K562 (cell line): ENCODE measurements around the gene KIF3B. TPM values are rescaled to one million over a fixed set of nuclear protein-coding genes. Genes with fewer than 3 reads are reported as not detected.
"Not testable (repeated sequence)": the region's sequence is repeated elsewhere in the genome, so short reads cannot be mapped to it uniquely, and the experiment has no call there.

ENCODE experiments used
- ATAC-seq: fragments of 200-7000 bp; cut with Tn5 transposase; 3 replicates; pipeline ENCODE4 v1.9.1; 2020; ENCODE audit warnings: moderate library complexity
- BruUV-seq: library from RNA; stranded (reverse); fragments of 400-500 nt; replicated peaks from 2 replicates; lab custom pipeline; 2021; lab: Mats Ljungman, UMichigan
- CTCF ChIA-PET: fragments of 300-600 bp; formaldehyde crosslinking; extraction: SDS; loops from one replicate; lab custom pipeline; 2021; ENCODE audit warnings: low intra/inter-chr PET ratio; lab: Yijun Ruan, JAX
- POLR2A ChIA-PET: fragments of 300-600, 350-650 bp; sonication (Branson Sonifier 250); formaldehyde crosslinking; extraction: SDS; loops from one replicate; lab custom pipeline; 2021; ENCODE audit warnings: antibody characterized with exemption, inconsistent platforms; lab: Yijun Ruan, JAX
- DNase-seq, 4 experiments: peaks; one replicate each; pipeline versions ENCODE4 v3.0.0 to v3.0.0-alpha.2; 2011 to 2018; ENCODE audit warnings: low spot score in 3 of 4, mixed read lengths in 3 of 4; ENCODE audit errors: extremely low read depth in 1 of 4
- FAIRE-seq: peaks from 2 replicates; lab custom pipeline; 2011; peaks lifted over from hg19 to GRCh38; lab: Jason Lieb, UNC
- H2AFZ ChIP-seq: 2 replicates; pipeline ENCODE4 v1.6.0; 2011; ENCODE audit warnings: low read depth, low read length, control low read depth, inconsistent platforms
- H3K27ac ChIP-seq: fragments of 200-600 bp; 3 replicates; pipeline ENCODE4 v1.8.0; 2011; ENCODE audit warnings: low read depth, mild to moderate bottlenecking, control low read depth, inconsistent platforms, low read length, moderate library complexity, mixed read lengths; ENCODE audit errors: extremely low read depth
- H3K27me3 ChIP-seq, 2 experiments: fragments of 300-600 bp in 1 of 2; 2 replicates in 1 of 2; 3 replicates in 1 of 2; pipeline versions ENCODE4 v1.6.0 to v1.8.0; 2011; ENCODE audit warnings: inconsistent platforms in 2 of 2, low read length in 2 of 2, mild to moderate bottlenecking in 1 of 2, mixed read lengths in 1 of 2, moderate library complexity in 1 of 2; ENCODE audit not compliant: control insufficient read depth in 2 of 2, insufficient read depth in 2 of 2
- H3K36me3 ChIP-seq: fragments of 300-600 bp; 3 replicates; pipeline ENCODE4 v1.8.0; 2011; ENCODE audit warnings: mild to moderate bottlenecking, low read length, inconsistent platforms; ENCODE audit not compliant: control insufficient read depth, insufficient read depth
- H3K4me1 ChIP-seq, 2 experiments: fragments of 200-600 bp in 1 of 2; replicated peaks in 1 of 2; 2 replicates in 1 of 2; 3 replicates in 1 of 2; pipeline versions ENCODE4 v1.5.1 to v1.8.0; 2011; ENCODE audit warnings: inconsistent platforms in 2 of 2, low read length in 2 of 2, mild to moderate bottlenecking in 1 of 2, mixed read lengths in 1 of 2, moderate library complexity in 1 of 2; ENCODE audit not compliant: control insufficient read depth in 2 of 2, insufficient read depth in 2 of 2
- H3K4me2 ChIP-seq: 2 replicates; pipeline ENCODE4 v1.6.1; 2011; ENCODE audit warnings: low read length, control low read depth, inconsistent platforms, mixed read lengths; ENCODE audit not compliant: insufficient read depth
- H3K4me3 ChIP-seq: fragments of 200-600 bp; sonication (generic), shearing (Covaris generic); 2 replicates; pipeline ENCODE4 v1.5.1; 2016; ENCODE audit warnings: control low read depth, inconsistent platforms
- H3K79me2 ChIP-seq: fragments of 200-600 bp; 3 replicates; pipeline ENCODE4 v1.8.0; 2011; ENCODE audit warnings: low read length, inconsistent platforms; ENCODE audit not compliant: control insufficient read depth, insufficient read depth
- H3K9ac ChIP-seq, 2 experiments: 2 replicates each; pipeline versions ENCODE4 v1.6.0 to v1.6.1; 2011; ENCODE audit warnings: low read depth in 2 of 2, low read length in 2 of 2, control low read depth in 1 of 2, inconsistent platforms in 1 of 2, mild to moderate bottlenecking in 1 of 2, mixed read lengths in 1 of 2; ENCODE audit not compliant: insufficient read depth in 1 of 2
- H3K9me1 ChIP-seq: one replicate; pipeline ENCODE4 v1.6.0; 2011; ENCODE audit warnings: inconsistent platforms, mild to moderate bottlenecking, low read length, moderate library complexity; ENCODE audit not compliant: control insufficient read depth, insufficient read depth
- H3K9me3 ChIP-seq: replicated peaks from 2 replicates; pipeline ENCODE4 v1.5.1; 2011; ENCODE audit warnings: low read depth, low read length, inconsistent platforms; ENCODE audit not compliant: control insufficient read depth, insufficient read depth
- H4K20me1 ChIP-seq: replicated peaks from 2 replicates; pipeline ENCODE4 v1.6.1; 2011; ENCODE audit warnings: low read length, inconsistent platforms, mixed read lengths; ENCODE audit not compliant: control insufficient read depth, insufficient read depth
- CEBPB ChIP-seq: fragments of 450-650 bp; IDR thresholded peaks from 2 replicates; pipeline ENCODE4 v1.6.1; 2016; ENCODE audit warnings: missing genetic modification characterization, missing compliant biosample characterization
- CEBPG ChIP-seq, 3 experiments: fragments of 200-800 bp in 1 of 3; sonication (Bioruptor generic) in 1 of 3; sonication (generic) in 1 of 3; formaldehyde crosslinking in 1 of 3; IDR thresholded peaks in 2 of 3; conservative IDR thresholded peaks in 1 of 3; 2 replicates each; pipeline versions ENCODE4 v1.6.1 to v1.8.0; 2016 to 2022; ENCODE audit warnings: missing compliant biosample characterization in 2 of 3, missing genetic modification characterization in 2 of 3, mild to moderate bottlenecking in 1 of 3, missing genetic modification reagents in 1 of 3
- IRF9 ChIP-seq: fragments of 450-650 bp; IDR thresholded peaks from 2 replicates; pipeline ENCODE4 v1.6.1; 2016; ENCODE audit warnings: missing biosample characterization, missing genetic modification characterization
- RFX1 ChIP-seq: fragments of 450-650 bp; IDR thresholded peaks from 2 replicates; pipeline ENCODE4 v1.6.1; 2016; ENCODE audit warnings: mild to moderate bottlenecking, moderate library complexity
- WGBS: fragments of 100-300 bp; shearing (Covaris generic); methylation state at CpG from one replicate; pipeline ENCODE4 v1.1.6; 2016; ENCODE audit warnings: low coverage, mixed read lengths; ENCODE audit not compliant: insufficient coverage; ENCODE audit errors: missing lambda C conversion rate; 5-methylcytosine and 5-hydroxymethylcytosine counted together
- in situ Hi-C: fragments of 300-500 bp; cut with MboI; formaldehyde crosslinking; loops from 4 replicates; pipeline ENCODE4 v1.15.0; 2018; ENCODE audit warnings: inconsistent platforms, mixed read lengths
- intact Hi-C: fragments of 100-400 bp; cut with micrococcal nuclease; formaldehyde crosslinking; loops from 2 replicates; pipeline ENCODE4 v1.14.2; 2022
- polyA plus RNA-seq, 8 experiments: library from polyadenylated mRNA; depleted of rRNA in 4 of 8; stranded (reverse) in 5 of 8; unstranded in 3 of 8; fragments of >200 nt; fragmentation: Nextera tagmentation in 2 of 8; fragmentation: Illumina TruSeq in 1 of 8; extraction: Ambion mirVana in 2 of 8; extraction: Trizol in 1 of 8; gene quantifications; 2 replicates each; pipeline versions ENCODE4 v1.2.1 to v1.2.3, GENCODE V29; 2011 to 2014; ENCODE audit warnings: inconsistent platforms in 1 of 8, missing spikeins in 1 of 8
- total RNA-seq, 7 experiments: library from RNA; depleted of rRNA in 6 of 7; stranded (reverse); fragments of >200 nt in 6 of 7; fragmentation: Illumina TruSeq in 2 of 7; extraction: Trizol in 2 of 7; gene quantifications; 2 replicates each; pipeline versions ENCODE4 v1.2.1 to v1.2.3, GENCODE V29; 2011 to 2021; ENCODE audit warnings: low replicate concordance in 1 of 7

The KIF3B gene
- total and polyA plus RNA-seq, 9 of the 15 experiments (the other 6 are each of a cell fraction or from before 2014, with no cell fraction given), result 2.9 to 12.3 (median 8.6) TPM

GRCh38 chr20:32380037-32380436 is 102.6 kb downstream of the KIF3B start:
- H3K27me3 ChIP-seq, DNase-seq, in situ Hi-C loops, H3K9me1 ChIP-seq, CTCF ChIA-PET, BruUV-seq, H3K4me3 ChIP-seq, H3K4me2 ChIP-seq, intact Hi-C loops, H2AFZ ChIP-seq, H3K9ac ChIP-seq, FAIRE-seq, H4K20me1 ChIP-seq, H3K4me1 ChIP-seq, H3K9me3 ChIP-seq, ATAC-seq, H3K27ac ChIP-seq: not testable (repeated sequence)
- H3K79me2 ChIP-seq, result peaks cover 21% of the 10 kb centered on the region
- peaks cover 34% of the 10 kb centered on the region; the same call in 2 of the 3 replicates for H3K36me3 ChIP-seq
- TF ChIP-seq IRF9 (tag) (peak; percentile 62; the same call in 1 of the 2 replicates), CEBPB (tag) (peak; percentile 93), RFX1 (peak; percentile 29; the same call in 1 of the 2 replicates), CEBPG (CRISPR knock-in tag; IDR thresholded peaks at IDR 0.05) (peak; percentile 58), CEBPG (tag; conservative IDR thresholded peaks at IDR 0.05 in 1 of 2, IDR thresholded peaks at IDR 0.05 in 1 of 2) (peak; percentile 73 to 96)
- POLR2A ChIA-PET, result interaction anchor here (0.7 to 1.8 kb wide), 3 partner anchors 10 to 22 kb away, joined by 3 to 5 read pairs (median 4); no protein-coding TSS in a partner anchor
- 96% methylated on average over 9 of the region's 9 CpGs for whole genome bisulfite sequencing
